ENCODE data around the gene PTPN14. TPM values are rescaled to one million over a fixed set of nuclear protein-coding genes. Genes with fewer than 3 reads are reported as not detected.
A peak's percentile ranks its signal among the peaks of the same experiment; 100 is the strongest.

Gene PTPN14
- total RNA-seq, 2 experiments from 2014 or later = 0.92 to 1.3 TPM

GRCh38 chr1:214440219-214440965, 111.0 kb downstream of the PTPN14 start:
- Mint-ChIP-seq H3K27ac (peak overlapping the region; percentile 81), H3K36me3 (peaks cover 3% of the 10 kb centered on the region), H3K4me1 (peaks cover 43% of the 10 kb centered on the region), H3K4me3 (peak overlapping the region; percentile 22), H3K27me3 (peaks cover 3% of the 10 kb centered on the region), H3K9me3 (no peaks in the 10 kb centered on the region)
- DNase-seq = no peak

DNA sequence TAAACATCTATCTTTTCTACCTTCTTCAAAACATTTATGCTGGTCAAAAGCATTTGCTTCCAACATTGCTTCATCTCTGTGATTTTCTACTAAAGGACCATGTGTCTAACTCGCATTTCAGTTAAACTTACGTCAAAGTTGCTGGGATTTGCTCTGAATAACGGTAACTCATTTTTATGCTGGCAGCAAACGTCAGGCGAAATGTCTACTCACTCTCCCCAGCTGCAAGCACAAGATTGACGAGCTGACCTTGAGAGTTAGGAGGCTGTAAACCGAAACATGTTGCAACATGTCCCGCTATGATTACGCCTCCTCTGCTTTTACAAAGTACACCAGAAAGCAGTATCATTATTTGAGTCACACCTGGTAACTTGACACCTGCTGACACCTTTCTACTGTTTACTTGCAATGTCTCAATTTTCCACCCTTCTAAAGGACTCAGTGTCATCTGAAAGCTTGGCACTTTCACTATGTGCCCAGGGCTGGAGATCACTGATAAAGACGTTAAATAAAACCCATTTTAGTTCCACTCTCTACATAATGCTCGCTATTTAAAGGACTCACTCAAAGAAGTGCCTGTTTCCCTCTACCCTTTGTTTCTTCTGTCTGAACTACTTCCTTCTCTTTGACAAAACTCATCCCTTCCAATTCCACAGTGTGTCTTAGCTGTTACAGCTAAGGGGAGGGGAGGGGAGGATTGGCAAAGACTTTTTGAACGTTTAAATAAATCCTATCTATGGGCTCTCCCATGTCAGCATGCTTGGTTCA, 111.9 kb downstream of the PTPN14 start:
- Mint-ChIP-seq H3K27me3 (peaks cover 8% of the 10 kb centered on the region), H3K9me3 (no peaks in the 10 kb centered on the region), H3K4me1 (peaks cover 36% of the 10 kb centered on the region), H3K27ac (peak overlapping the region; percentile 88), H3K4me3 (peak overlapping the region; percentile 53), H3K36me3 (peaks cover 3% of the 10 kb centered on the region)
- DNase-seq = peak; percentile 32

DNA sequence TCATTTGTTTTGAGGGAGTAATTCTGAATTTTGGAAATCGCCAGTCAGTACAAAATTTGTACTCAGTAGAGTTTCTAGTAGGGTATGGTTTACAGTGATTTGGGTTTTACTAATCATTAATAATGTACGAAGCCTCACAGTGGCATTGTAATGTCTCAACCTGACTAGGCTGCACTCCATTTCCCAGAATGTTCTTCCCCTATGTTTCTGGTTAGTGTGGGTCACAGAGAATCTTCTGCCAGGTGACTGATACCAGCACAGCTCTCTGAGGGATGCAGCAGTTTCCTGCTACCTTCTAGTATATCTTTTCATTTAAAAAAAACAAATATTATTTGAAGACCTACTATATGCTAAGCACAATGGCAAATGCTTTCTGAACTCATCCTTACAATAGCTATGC, 112.9 kb downstream of the PTPN14 start:
- no peak overlapping the region for H3K4me3 Mint-ChIP-seq
- DNase-seq = no peak

GRCh38 chr1:214438075-214438474, 113.3 kb downstream of the PTPN14 start:
- Mint-ChIP-seq H3K36me3 (peaks cover 3% of the 10 kb centered on the region), H3K4me3 (no peak overlapping the region), H3K9me3 (no peaks in the 10 kb centered on the region), H3K27me3 (peaks cover 14% of the 10 kb centered on the region), H3K4me1 (peaks cover 32% of the 10 kb centered on the region), H3K27ac (no peak overlapping the region)
- no peak for DNase-seq

More for the DNA sequence above, 112.9 kb downstream of the PTPN14 start:
- Mint-ChIP-seq H3K9me3 (no peaks in the 10 kb centered on the region), H3K36me3 (peaks cover 3% of the 10 kb centered on the region), H3K27me3 (peaks cover 14% of the 10 kb centered on the region), H3K27ac (peak overlapping the region; percentile 88), H3K4me1 (peaks cover 32% of the 10 kb centered on the region)

- Mint-ChIP-seq H3K36me3 (peaks cover 3% of the 10 kb centered on the region), H3K27ac (no peak overlapping the region), H3K4me1 (peaks cover 22% of the 10 kb centered on the region), H3K27me3 (peaks cover 14% of the 10 kb centered on the region), H3K4me3 (no peak overlapping the region), H3K9me3 (no peaks in the 10 kb centered on the region)
- DNase-seq = no peak
These were observed 115.5 kb downstream of the PTPN14 start for GRCh38 chr1:214435867-214436266.

GRCh38 chr1:214432245-214432644, 119.2 kb downstream of the PTPN14 start:
- peaks cover 4% of the 10 kb centered on the region for H3K36me3 Mint-ChIP-seq
- DNase-seq = no peak
- no peaks in the 10 kb centered on the region for H3K9me3 Mint-ChIP-seq
- no peak overlapping the region for H3K27ac Mint-ChIP-seq
- H3K27me3 Mint-ChIP-seq = peaks cover 11% of the 10 kb centered on the region
- H3K4me3 Mint-ChIP-seq = no peak overlapping the region
- H3K4me1 Mint-ChIP-seq = peaks cover 20% of the 10 kb centered on the region

GRCh38 chr1:214429951-214430770, 121.2 kb downstream of the PTPN14 start:
- peaks cover 11% of the 10 kb centered on the region for H3K27me3 Mint-ChIP-seq
- no peak overlapping the region for H3K27ac Mint-ChIP-seq
- peaks cover 24% of the 10 kb centered on the region for H3K4me1 Mint-ChIP-seq
- no peaks in the 10 kb centered on the region for H3K9me3 Mint-ChIP-seq
- peaks cover 6% of the 10 kb centered on the region for H3K36me3 Mint-ChIP-seq
- DNase-seq = no peak
- H3K4me3 Mint-ChIP-seq = no peak overlapping the region

- Mint-ChIP-seq H3K36me3 (peaks cover 6% of the 10 kb centered on the region), H3K27me3 (no peaks in the 10 kb centered on the region), H3K9me3 (no peaks in the 10 kb centered on the region), H3K4me1 (peaks cover 24% of the 10 kb centered on the region), H3K4me3 (peak overlapping the region; percentile 46), H3K27ac (peak overlapping the region; percentile 86)
- DNase-seq = peak; percentile 72
These were observed 123.5 kb downstream of the PTPN14 start for GRCh38 chr1:214427871-214428277.

DNA sequence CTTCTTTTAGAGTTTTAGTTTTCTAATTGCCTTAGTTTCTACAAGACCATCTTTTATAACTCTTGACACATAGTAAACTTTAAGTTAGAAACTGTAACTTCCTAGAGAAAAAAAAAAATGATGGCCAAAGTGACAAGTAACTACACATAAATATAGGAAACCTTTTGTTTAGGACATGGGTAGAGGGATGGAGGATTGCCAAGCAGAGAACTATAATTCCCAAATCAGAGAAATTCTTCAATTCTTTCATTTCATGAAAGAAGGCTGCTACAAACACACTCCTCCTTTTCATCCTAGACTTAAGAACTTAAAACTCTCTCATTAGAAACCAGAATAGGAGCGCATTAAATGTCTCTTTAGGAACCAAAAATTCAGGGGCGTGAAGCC, 125.0 kb downstream of the PTPN14 start:
- DNase-seq = no peak
- Mint-ChIP-seq H3K4me3 (no peak overlapping the region), H3K27me3 (no peaks in the 10 kb centered on the region), H3K27ac (no peak overlapping the region), H3K36me3 (peaks cover 6% of the 10 kb centered on the region), H3K4me1 (peaks cover 24% of the 10 kb centered on the region), H3K9me3 (peaks cover 2% of the 10 kb centered on the region)

- H3K36me3 Mint-ChIP-seq = peaks cover 6% of the 10 kb centered on the region
- DNase-seq = no peak
- H3K4me3 Mint-ChIP-seq = no peak overlapping the region
- H3K27ac Mint-ChIP-seq = no peak overlapping the region
- H3K27me3 Mint-ChIP-seq = no peaks in the 10 kb centered on the region
- peaks cover 2% of the 10 kb centered on the region for H3K9me3 Mint-ChIP-seq
- peaks cover 24% of the 10 kb centered on the region for H3K4me1 Mint-ChIP-seq
These were observed 125.5 kb downstream of the PTPN14 start for GRCh38 chr1:214425716-214426425.

DNA sequence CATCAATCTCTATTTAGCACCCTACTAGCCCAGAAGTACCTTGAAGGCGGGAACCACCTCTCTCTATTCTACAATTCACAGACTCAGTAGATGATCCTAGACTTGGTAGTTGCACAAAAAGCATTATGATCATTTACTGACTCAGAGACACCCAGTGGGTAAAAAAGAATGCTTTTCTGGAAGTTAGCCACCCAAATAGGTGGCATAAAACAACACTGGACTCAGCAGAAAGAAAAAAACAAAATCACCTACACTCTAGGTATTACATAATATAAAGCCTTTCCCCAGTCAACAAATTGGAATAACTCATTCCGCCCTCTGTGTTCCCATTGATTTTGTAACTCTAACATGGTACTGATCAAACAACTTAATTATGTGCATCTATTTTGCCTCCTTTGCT, 126.3 kb downstream of the PTPN14 start:
- no peaks in the 10 kb centered on the region for H3K27me3 Mint-ChIP-seq

DNA sequence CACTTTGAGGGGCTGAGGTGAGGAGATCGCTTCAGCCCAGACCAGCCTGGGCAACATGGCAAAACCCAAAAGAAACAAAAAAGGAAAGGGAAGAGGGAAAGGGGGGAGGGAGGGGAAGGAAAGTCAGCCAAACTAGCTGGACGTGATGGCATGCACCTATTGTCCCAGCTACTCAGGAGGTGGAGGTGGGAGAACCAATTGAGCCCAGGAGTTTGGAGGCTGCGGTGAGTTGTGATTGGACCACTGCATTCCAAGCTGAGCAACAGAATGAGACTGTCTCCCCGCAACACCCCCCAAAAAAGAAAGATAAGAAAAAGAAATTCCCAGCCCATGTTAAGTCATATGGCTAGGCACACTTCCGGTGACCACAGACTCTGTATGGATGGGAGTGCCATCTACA, 128.4 kb downstream of the PTPN14 start:
- H3K27ac Mint-ChIP-seq = no peak overlapping the region
- H3K27me3 Mint-ChIP-seq = no peaks in the 10 kb centered on the region
- H3K9me3 Mint-ChIP-seq = peaks cover 2% of the 10 kb centered on the region
- peaks cover 15% of the 10 kb centered on the region for H3K4me1 Mint-ChIP-seq
- no peak overlapping the region for H3K4me3 Mint-ChIP-seq
- peaks cover 2% of the 10 kb centered on the region for H3K36me3 Mint-ChIP-seq
- DNase-seq = no peak

More for the DNA sequence above, 126.3 kb downstream of the PTPN14 start:
- Mint-ChIP-seq H3K4me3 (no peak overlapping the region), H3K4me1 (peaks cover 24% of the 10 kb centered on the region), H3K27ac (peak overlapping the region; percentile 35), H3K36me3 (peaks cover 6% of the 10 kb centered on the region), H3K9me3 (peaks cover 2% of the 10 kb centered on the region)
- no peak for DNase-seq

DNA sequence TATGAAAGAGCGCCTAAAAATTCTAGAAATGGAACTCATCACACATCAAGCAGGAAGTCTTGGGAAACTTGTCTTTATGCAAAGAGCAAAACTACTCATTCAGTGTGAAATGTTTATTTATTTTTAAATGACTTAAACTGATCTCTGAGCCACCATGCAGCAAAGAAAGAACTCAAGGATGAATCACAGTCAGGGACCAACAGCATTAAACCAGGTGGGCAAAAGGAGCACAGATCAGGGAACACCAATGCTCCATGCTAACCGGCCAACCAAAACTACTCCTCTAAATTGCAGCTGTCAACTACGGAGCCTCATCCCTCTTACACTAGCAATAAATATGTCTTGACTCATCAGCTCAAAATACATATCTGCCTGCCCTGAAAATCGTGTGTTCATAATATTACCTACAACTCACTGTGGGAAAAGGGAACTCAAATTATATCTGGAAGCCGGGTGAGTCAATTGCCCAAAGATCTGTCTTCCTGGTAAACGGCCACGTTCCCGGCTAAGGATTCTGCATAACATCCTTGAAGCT, 129.2 kb downstream of the PTPN14 start:
- peaks cover 2% of the 10 kb centered on the region for H3K36me3 Mint-ChIP-seq
- no peak overlapping the region for H3K4me3 Mint-ChIP-seq
- no peak for DNase-seq
- no peak overlapping the region for H3K27ac Mint-ChIP-seq
- peaks cover 8% of the 10 kb centered on the region for H3K4me1 Mint-ChIP-seq
- H3K9me3 Mint-ChIP-seq = peaks cover 2% of the 10 kb centered on the region
- no peaks in the 10 kb centered on the region for H3K27me3 Mint-ChIP-seq

GRCh38 chr1:214420833-214421232, 130.6 kb downstream of the PTPN14 start:
- Mint-ChIP-seq H3K27ac (no peak overlapping the region), H3K4me3 (no peak overlapping the region), H3K36me3 (peaks cover 2% of the 10 kb centered on the region), H3K27me3 (no peaks in the 10 kb centered on the region), H3K9me3 (peaks cover 2% of the 10 kb centered on the region), H3K4me1 (peaks cover 4% of the 10 kb centered on the region)
- no peak for DNase-seq
